ENCODE results near the gene NBDY.

NBDY gene

DNA sequence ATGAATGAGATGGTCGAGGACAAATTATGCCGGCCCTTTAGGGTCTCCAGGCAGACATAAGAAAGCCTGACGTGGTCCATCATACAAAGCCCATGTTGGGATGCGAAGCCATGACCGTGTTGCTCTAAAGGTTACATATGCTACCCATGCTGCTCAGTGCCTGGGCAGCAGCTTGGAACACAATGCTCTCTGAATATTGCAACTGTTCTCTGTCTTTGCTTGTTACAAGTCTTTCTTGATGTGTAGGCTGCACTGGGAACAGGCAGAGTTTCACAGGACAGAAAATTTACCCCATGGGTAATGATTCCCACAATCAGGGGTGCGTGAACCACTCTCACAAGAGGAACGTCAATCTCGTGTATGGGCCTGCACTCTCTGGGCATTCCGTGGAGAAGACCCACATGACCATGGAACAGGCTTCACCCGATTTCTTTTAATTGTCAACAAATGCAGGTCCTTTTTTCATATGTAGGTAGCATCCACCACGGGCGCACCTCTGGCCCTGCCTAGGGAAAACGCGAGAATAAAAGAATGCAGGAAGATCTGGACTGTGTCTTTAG, 66.3 kb downstream of the NBDY start:
- no peak overlapping the region for H3K4me3 ChIP-seq (replicated peaks in 1 of 2; ENCODE audit: low read depth in 2 of 2, low read length in 2 of 2)
- TF ChIP-seq, protein P1, sequence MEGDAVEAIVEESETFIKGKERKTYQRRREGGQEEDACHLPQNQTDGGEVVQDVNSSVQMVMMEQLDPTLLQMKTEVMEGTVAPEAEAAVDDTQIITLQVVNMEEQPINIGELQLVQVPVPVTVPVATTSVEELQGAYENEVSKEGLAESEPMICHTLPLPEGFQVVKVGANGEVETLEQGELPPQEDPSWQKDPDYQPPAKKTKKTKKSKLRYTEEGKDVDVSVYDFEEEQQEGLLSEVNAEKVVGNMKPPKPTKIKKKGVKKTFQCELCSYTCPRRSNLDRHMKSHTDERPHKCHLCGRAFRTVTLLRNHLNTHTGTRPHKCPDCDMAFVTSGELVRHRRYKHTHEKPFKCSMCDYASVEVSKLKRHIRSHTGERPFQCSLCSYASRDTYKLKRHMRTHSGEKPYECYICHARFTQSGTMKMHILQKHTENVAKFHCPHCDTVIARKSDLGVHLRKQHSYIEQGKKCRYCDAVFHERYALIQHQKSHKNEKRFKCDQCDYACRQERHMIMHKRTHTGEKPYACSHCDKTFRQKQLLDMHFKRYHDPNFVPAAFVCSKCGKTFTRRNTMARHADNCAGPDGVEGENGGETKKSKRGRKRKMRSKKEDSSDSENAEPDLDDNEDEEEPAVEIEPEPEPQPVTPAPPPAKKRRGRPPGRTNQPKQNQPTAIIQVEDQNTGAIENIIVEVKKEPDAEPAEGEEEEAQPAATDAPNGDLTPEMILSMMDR (IDR thresholded peaks at IDR 0.05; ENCODE audit: low read depth, low read length), result no peak
- DNase-seq (ENCODE audit: low read depth in 2 of 2), result no peak

DNA sequence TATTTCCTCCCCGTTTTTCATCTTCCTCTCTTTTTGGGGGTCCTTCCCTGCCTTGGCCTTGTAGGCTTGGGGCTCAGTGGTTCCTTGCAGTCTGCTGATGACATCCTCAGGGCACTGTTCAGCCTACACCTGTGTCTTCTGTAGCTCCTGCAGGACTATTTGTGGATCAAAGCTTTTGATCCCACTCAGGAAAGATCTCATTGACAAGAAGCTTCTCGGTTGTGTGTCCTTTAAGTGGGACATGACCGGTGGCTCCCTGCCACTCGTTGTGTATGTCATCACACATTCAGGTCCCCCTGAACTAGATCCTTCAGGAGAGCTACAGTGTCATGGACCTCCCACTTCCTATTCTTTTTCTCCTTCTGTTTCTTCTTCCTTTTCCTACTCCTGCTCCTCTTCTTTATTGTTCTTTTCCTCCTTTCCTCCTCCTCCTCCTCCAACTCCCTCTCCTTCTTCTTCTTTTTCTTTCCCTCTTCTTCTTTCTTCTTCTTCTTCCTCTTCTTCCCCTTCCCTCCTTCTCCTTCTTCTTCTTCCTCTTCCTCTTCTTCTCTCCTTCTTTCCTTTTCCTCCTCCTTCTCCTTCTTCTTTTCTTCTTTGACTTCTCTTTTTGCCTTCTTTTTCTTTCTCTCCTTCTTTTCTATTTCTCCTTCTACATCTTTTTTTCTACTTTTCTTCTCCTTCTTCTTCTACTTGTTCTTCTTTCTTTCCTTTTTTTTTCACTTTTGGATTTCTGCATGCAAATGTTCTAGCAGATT, 67.8 kb downstream of the NBDY start:
- DNase-seq (ENCODE audit: low read depth in 2 of 2), result no peak
- no peak overlapping the region for H3K4me3 ChIP-seq (replicated peaks in 1 of 2; ENCODE audit: low read depth in 2 of 2, low read length in 2 of 2)
- TF ChIP-seq, protein P1 (IDR thresholded peaks at IDR 0.05; ENCODE audit: low read depth, low read length), result no peak

DNA sequence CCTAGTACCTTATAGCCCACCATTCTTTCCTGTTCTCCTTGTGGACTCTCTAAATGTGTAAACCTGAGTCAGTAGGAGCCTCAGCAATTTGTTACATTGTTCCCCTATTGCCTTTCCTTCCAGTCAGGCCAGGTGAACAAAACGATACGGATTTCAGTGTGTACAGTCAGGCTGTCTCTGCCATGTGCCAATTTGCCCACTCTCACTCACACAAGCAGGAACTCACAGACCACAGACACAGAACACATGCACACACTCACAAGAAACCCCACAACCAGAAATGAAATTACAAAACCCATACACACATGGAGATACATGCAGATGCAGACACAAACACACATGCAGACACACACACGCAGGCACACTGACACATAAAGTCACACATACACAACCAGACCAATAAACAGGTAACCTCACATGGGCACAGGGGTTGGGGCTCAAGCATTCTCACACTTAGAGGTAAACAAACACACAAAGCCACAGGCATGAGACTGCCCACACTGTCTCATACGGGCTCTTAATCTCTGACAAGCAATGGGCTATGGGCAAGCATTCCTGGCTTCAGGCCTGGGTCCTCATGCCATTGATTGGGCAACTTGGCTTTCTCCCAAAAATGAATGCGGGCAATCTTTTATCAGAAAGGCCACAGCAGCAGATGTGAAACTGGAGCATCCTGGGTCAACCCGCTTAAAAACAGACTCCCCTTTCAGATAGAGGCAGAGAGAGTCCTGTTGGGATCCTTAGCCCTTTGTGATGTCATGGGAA, 68.7 kb downstream of the NBDY start:
- no peak overlapping the region for H3K4me3 ChIP-seq (replicated peaks in 1 of 2; ENCODE audit: low read depth in 2 of 2, low read length in 2 of 2)
- DNase-seq (ENCODE audit: low read depth in 2 of 2), result peak; percentile 7 to 65
- TF ChIP-seq, protein P1 (IDR thresholded peaks at IDR 0.05; ENCODE audit: low read depth, low read length), result no peak

DNA sequence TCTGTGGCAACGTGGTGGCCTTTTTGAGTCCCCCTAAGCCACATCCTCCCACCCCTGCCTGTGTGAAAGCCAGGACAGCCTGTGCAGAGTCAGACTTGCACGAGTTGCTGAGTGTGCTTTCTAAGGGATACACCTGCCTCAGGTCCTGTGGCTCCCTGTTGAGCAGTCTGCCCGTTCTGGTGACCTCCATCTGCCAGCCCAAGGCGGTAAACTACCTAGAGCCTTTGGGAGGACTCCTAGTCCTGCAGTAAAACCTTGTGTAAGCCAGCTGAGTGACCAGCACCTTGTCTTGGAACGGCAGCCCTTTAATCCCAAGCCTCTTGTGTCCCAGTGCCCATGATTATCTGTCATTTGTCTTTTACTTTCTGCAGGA, 69.3 kb downstream of the NBDY start:
- DNase-seq (ENCODE audit: low read depth in 2 of 2), result no peak

DNA sequence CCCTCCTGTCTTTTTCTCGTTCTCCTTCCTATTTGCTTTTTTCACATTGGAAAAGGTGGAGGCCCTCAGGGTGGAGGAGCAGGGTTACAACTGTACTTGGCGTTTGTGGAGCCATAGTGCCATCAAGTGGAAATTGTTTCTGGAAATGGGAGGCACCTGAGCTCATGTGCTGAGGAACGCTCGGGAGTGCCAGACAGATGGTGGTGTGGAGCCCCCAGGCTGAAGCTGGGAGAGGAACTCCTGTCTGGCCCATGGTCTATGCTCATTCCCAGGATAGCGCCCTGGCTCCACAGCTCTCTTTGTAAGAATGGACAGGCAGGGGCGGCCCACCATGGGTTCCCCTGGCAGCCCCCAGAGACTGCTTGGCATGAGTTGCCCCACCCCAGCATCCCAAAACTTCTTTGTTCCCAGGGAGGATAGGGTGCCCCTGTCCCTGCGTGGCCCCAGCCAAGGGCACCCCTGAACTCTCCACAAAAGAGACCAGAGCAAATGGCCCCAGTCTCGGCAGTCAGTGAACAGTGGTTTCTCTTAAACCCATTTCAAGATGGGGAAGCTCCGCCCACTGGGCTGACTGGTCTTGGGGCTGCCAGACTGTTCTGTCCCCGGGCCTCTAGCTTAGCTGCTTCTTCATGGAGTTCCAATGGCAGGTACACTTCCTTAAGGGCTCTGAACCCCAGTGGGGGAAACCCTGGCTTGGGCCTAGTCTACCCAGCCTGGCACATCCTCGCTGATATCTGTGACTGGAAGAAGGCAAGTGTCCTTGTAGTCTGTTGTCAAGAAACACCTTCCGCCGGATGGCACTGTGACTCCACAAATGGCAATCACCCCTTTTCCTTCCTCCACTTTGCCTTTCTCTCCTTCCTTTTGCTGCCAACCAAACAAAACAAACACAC, 70.1 kb downstream of the NBDY start:
- DNase-seq (ENCODE audit: low read depth in 2 of 2), result no peak
- TF ChIP-seq, protein P1 (IDR thresholded peaks at IDR 0.05; ENCODE audit: low read depth, low read length), result no peak
- H3K4me3 ChIP-seq (replicated peaks in 1 of 2; ENCODE audit: low read depth in 2 of 2, low read length in 2 of 2), result no peak overlapping the region

More for the DNA sequence above, 69.3 kb downstream of the NBDY start:
- TF ChIP-seq, protein P1 (IDR thresholded peaks at IDR 0.05; ENCODE audit: low read depth, low read length), result no peak
- no peak overlapping the region for H3K4me3 ChIP-seq (replicated peaks in 1 of 2; ENCODE audit: low read depth in 2 of 2, low read length in 2 of 2)

DNA sequence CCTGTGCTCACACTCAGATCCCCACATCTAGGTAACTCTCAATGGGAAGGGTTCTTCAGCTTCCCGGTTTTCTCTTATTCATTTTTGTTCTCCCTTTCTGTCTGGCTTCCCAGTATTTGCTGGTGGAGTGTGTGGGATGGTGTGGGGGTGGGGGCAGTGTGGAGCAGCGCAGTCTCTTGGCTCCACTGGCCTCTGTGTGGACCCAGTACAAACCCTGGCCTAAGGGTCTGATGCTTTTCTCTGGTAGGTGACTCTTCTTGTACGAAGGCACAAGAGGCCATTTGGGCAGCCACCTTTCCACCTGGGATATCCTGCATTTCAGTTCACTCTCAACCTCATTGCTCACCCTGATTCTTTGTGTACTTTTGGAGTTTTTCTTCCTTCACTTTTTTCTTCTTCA, 71.3 kb downstream of the NBDY start:
- TF ChIP-seq, protein P1 (IDR thresholded peaks at IDR 0.05; ENCODE audit: low read depth, low read length), result no peak
- DNase-seq (ENCODE audit: low read depth in 2 of 2), result no peak
- H3K4me3 ChIP-seq (replicated peaks in 1 of 2; ENCODE audit: low read depth in 2 of 2, low read length in 2 of 2), result no peak overlapping the region
